IMR-90 (cell line): Measurements from ENCODE around the gene TPX2. TPM values are rescaled to one million over a fixed set of nuclear protein-coding genes. Genes with fewer than 3 reads are reported as not detected.

Source experiments
- microRNA-seq, 2 experiments: library from miRNA; stranded (forward) in 1 of 2; unstranded in 1 of 2; fragments of 10-50 nt in 1 of 2; fragments of <30 nt in 1 of 2; gene quantifications in 1 of 2; microRNA quantifications in 1 of 2; one replicate each; pipeline versions ENCODE3 to v1.1.0; 2013 to 2020; ENCODE audit not compliant: insufficient read depth in 1 of 2, insufficient read length in 1 of 2, unreplicated experiment in 1 of 2
- polyA plus RNA-seq, 3 experiments: library from polyadenylated mRNA; depleted of rRNA; stranded (reverse); fragments of >200 nt; gene quantifications; 2 replicates each; pipeline ENCODE4 v1.2.3, GENCODE V29; 2012; ENCODE audit warnings: low replicate concordance in 1 of 3
- small RNA-seq, 5 experiments: library from RNA; depleted of rRNA; stranded (forward); fragments of <200 nt; gene quantifications; one replicate each; pipeline ENCODE3, GENCODE V24; 2012
- total RNA-seq: library from RNA; depleted of rRNA; stranded (reverse); fragments of >200 nt; gene quantifications from 2 replicates; pipeline ENCODE4 v1.2.3, GENCODE V29; 2012; rRNA removed

Gene TPX2
- total and polyA plus RNA-seq, 2 of the 4 experiments (the other 2 are of a cell fraction) = 28.5 to 72.2 TPM

Small RNA genes within 50 kb of the gene (microRNA-seq; reads per million reads assigned to microRNA genes)
- gene AL160175.1 (ENCODE audit: insufficient read depth, insufficient read length) = not detected

Small RNA genes within 50 kb of the gene (small RNA-seq; reads per million reads assigned to genes)
- 0 reads per million in 5 experiments for gene AL160175.1

Other genes with a start within 250 kb of the TPX2 start
- gene HM13, start 224.8 kb upstream of the TPX2 start, total RNA-seq = 46.7 and 53.2 TPM in 2 replicates
- 203 and 207 TPM in 2 replicates for gene HM13, start 224.8 kb upstream of the TPX2 start, polyA plus RNA-seq (2012; rRNA removed)
- gene ID1, start 134.0 kb upstream of the TPX2 start, total RNA-seq = 174 and 186 TPM in 2 replicates
- 148 and 156 TPM in 2 replicates for gene ID1, start 134.0 kb upstream of the TPX2 start, polyA plus RNA-seq (2012; rRNA removed)
- not detected in 2 replicates for gene COX4I2, start 101.4 kb upstream of the TPX2 start, total RNA-seq
- not detected in 2 replicates for gene COX4I2, start 101.4 kb upstream of the TPX2 start, polyA plus RNA-seq (2012; rRNA removed)
- 41.9 and 45.5 TPM in 2 replicates for gene BCL2L1, start 16.4 kb upstream of the TPX2 start, total RNA-seq
- 40.2 and 41.9 TPM in 2 replicates for gene BCL2L1, start 16.4 kb upstream of the TPX2 start, polyA plus RNA-seq (2012; rRNA removed)
- gene MYLK2, start 80.1 kb downstream of the TPX2 start, total RNA-seq = 0.18 and 0.28 TPM in 2 replicates
- 0.19 and 0.27 TPM in 2 replicates for gene MYLK2, start 80.1 kb downstream of the TPX2 start, polyA plus RNA-seq (2012; rRNA removed)
- gene FOXS1, start 106.3 kb downstream of the TPX2 start, total RNA-seq = not detected in 2 replicates
- not detected in 2 replicates for gene FOXS1, start 106.3 kb downstream of the TPX2 start, polyA plus RNA-seq (2012; rRNA removed)
- not detected in 2 replicates for gene DUSP15, start 131.2 kb downstream of the TPX2 start, total RNA-seq
- not detected in 2 replicates for gene DUSP15, start 131.2 kb downstream of the TPX2 start, polyA plus RNA-seq (2012; rRNA removed)
- not detected in 2 replicates for gene TTLL9, start 131.3 kb downstream of the TPX2 start, total RNA-seq
- gene TTLL9, start 131.3 kb downstream of the TPX2 start, polyA plus RNA-seq (2012; rRNA removed) = not detected in 2 replicates
- 5.0 and 5.8 TPM in 2 replicates for gene PDRG1, start 212.8 kb downstream of the TPX2 start, total RNA-seq
- 15.7 and 16.0 TPM in 2 replicates for gene PDRG1, start 212.8 kb downstream of the TPX2 start, polyA plus RNA-seq (2012; rRNA removed)
- not detected in 2 replicates for gene XKR7, start 228.9 kb downstream of the TPX2 start, total RNA-seq
- not detected in 2 replicates for gene XKR7, start 228.9 kb downstream of the TPX2 start, polyA plus RNA-seq (2012; rRNA removed)